HG03378 (cell line): ENCODE results near the gene TWIST2.

ENCODE experiments used
- ATAC-seq: cut with Tn5 transposase; IDR thresholded peaks from one replicate; pipeline ENCODE4 v1.9.1; 2021; ENCODE audit warnings: mild to moderate bottlenecking, moderate library complexity; ENCODE audit not compliant: unreplicated experiment

The TWIST2 gene

DNA sequence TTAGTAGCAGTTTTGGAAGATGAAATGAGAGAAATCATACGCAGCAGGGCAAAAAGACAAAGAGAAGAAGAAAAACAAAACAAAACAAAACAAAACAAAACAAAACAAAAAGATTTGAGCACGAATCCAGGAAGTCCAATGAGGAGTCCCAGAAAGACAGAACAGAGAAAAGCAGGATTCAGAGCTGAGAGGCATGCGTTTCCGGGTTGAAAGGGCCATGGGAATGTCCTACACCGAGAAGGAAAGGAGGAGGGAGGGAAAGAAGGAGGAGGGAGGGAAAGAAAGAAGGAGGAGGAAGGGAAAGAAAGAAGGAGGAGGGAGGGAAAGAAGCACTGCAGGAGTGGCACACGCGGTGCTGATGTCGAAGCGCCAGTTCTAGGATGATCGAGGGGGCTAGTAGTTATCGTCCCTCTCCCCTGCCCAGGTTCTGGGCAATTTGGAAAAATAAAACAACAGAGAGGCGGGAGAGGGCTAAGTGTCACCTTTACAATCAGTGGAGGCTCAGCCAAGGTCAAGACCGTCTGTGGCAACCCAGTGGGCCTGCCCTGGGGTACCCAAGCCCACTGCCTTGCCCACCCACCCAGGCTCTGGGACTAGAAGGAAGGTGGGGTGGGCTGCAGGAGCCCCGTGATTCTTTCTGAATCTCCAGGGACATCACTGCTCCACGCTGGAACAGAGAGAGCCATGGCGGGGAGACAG is 68.4 kb downstream of the TWIST2 start:
- ATAC-seq: no peak

DNA sequence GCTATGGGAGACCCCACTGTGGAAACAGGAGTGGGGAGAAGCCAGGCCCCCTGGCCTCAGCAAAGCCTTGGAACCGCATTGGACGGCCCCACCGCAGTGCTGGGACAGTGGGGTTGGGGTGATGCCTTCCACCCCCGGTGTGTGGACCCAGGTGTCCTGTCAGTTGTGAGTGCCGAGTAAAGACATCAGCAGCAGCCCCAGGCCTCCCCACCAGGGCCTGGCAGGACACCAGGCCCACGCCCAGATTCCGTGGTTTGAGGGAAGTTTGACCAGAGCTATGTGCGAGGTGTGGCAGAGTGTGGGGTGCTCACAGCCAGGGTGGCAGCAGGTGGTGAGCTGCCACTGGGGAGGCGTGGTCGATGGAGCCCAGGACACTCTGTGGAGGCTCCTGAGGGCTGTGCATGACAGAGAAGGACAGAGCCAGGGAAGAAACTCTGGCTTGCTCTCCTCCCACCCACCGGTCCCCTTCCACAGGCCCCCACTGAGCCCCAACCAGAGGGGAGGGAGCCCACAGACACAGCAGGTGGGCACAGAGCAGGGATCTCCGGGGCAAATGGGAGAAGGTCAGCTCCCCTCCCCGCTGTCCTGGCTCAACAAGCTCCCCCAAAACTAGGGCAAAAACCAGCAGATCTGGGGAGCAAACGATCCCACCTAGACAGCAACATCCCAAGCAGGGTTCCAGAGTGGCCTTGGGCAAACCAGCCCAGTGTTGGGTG is 69.1 kb downstream of the TWIST2 start:
- ATAC-seq: no peak

DNA sequence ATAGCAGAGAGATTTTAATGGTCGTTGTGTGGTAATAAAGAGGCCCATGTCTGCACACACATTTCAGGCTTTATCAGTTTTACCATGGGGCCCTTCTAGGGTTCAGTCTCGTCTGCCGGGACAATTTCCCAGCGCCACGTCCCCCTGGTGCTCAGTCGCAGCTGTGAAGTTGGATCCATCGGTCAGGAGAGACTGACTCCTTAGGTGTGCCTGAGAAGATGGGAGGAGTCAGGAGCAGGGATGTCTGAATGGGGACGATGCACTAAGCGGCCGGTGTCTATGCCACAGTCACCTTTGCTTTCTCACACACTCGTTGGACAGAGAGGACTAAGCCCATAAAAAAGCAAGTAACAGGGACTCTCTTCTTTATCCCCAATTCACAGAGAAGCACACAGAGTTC is 71.4 kb downstream of the TWIST2 start:
- no peak for ATAC-seq

DNA sequence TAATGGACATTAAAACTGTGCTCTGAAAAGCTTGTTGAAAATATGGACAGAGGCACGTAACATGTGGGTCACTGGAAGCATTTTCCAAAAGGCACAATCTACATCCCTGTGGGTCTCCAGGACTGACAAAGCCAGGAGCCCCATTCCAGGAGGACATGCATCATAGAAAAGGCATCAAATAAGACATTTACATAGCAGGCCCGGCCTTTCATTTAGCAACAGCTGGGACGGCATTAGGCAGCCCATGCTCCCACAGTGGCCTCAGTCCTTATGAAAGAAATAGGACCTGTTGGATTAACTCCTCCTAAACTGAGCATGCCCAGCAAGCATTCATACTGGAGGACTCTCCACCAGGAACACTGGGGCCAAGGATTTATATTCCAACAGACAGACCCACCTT is 72.2 kb downstream of the TWIST2 start:
- ATAC-seq: no peak

DNA sequence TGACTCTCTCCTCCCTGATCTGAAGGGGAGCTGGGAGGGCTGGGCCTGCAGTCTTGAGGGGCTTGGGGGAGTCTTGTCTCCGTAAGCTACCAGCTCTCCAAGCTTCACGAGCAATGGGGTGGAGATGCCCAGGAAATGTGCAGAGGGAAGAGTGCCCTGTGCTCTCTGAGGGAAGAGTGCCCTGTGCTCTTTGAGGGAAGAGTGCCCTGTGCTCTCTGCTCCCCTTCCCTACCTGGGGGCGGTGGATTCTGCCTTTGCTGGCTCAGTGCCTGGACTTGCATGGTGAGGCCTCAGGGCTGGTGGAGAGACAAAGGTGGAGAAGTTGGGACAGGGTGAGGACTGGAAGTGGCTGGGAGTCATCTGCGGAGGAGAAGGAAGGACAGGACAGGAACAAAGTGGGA is 72.7 kb downstream of the TWIST2 start:
- no peak for ATAC-seq

DNA sequence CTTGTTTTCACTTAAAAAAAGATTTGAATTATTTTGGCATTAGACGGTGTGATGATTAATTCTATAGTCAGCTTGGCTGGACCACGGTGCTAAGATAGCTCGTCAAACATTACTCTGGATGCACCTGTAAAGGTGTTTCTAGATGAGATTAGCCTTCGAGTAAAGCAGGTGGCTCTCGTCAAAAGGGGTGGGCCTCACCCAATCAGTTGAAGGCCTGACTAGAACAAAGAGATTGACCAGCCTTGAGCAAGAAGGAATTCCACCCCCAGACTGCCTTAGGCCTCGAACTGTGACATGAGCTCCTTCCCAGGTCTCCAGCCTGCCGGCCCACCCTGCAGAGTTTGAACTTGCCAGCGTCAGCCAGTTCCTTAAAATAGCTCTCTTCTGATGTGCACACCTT is 73.4 kb downstream of the TWIST2 start:
- no peak for ATAC-seq

DNA sequence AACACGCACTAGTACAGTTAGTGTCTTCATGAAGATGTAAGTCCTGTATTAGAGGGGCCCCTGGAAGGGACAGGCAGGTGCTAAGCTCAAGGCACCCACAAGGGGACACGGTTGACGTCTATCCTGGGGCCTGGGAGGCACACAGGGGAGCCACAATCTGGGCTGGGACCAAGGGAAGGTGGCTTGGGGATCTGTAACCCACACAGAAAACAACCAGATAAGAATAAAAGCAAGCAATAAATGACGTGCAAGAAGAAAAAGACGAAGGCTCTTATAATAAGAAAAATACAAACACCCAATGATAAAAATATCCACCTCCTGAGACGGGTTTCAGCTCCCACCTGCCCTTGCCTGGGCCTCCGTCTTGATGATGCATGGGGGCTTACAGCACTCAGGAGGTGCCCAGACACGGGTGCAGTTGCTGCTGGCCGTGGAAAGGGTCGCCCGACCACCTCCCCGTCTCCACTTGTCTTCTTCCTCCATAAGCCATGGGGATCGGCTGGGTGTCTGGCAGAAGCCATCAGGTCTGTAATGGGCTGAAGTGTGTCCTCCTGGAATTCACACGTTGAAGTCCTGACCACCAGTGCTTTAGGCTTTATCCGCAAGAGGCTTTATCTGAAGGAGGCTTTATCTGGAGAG is 73.9 kb downstream of the TWIST2 start:
- no peak for ATAC-seq

DNA sequence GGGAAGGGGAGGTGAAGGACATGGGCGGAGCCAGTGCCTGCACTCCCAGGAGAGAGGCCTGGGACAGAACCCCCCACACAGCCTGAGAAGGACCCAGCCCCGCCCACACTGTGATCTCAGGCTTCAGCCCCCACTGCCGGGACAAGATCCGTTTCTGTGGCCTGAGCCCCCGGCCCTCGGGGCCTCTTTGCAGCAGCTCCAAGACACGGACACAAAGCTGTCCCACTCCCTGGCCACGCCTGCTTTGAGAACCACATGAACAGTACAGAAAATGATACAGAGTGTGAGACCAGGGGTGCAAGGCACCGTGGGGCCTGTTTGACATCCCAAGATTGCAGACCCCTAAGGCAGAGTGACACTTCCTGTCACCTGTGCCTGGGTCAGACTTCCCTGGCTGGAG is 74.5 kb downstream of the TWIST2 start:
- ATAC-seq: no peak

DNA sequence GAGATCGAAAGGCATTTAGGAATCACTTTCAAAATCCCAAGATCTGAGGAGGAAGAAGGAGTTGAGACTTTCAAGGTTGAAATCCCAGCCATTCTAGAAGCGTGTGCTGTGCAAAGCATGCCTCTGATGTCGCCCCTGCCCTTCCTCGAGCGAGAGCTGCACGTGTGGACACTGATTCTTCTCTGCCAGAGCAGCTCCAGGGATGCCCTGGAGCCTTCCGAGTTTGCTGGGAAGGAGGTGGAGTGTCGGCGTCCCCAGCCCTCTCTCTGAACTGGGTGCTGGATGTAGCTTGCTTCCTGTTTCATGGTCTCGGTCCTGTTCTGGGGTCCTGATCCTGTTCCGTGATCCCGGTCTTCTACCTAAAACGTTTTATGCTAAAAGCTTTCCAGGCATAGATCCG is 76.1 kb downstream of the TWIST2 start:
- ATAC-seq: no peak

DNA sequence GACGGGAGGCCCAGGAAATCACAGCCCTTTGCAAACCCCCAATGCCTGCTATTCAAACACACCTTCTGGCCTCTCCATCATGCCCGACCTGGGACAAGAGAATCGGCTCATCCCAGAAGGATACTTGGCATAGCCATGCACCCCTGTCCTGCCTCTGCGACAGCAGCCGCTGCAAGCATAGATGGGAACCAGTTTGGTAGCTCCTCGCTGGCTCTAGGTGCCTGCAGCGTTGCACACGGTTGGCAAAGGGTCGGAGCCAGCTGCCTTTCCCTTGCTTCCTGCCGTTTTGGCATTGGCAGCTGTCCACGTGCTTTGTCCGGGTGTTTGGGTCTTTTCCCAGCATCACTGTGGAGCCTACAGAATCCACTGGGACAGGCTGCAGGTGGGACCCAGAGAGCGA is 76.9 kb downstream of the TWIST2 start:
- no peak for ATAC-seq

DNA sequence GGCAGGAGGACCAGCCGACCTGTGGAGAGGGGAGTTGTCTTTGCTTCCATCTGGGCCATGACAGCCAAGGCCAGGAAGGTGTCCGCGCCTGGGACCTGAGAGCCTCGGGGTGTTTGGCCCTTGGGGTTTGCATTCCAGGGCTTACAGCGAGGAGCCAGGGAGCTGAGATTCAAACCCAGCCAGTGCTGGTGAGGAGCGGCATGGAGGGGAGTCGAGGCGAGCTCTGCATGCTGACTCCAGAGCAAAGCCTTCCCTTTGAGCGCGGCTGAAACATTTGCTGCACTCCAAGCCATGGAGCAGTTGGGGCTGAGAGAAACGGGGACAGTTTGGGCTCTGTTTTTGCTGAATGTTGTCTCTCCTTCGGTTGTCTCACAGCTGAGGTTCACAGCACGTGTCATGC is 77.4 kb downstream of the TWIST2 start:
- no peak for ATAC-seq

DNA sequence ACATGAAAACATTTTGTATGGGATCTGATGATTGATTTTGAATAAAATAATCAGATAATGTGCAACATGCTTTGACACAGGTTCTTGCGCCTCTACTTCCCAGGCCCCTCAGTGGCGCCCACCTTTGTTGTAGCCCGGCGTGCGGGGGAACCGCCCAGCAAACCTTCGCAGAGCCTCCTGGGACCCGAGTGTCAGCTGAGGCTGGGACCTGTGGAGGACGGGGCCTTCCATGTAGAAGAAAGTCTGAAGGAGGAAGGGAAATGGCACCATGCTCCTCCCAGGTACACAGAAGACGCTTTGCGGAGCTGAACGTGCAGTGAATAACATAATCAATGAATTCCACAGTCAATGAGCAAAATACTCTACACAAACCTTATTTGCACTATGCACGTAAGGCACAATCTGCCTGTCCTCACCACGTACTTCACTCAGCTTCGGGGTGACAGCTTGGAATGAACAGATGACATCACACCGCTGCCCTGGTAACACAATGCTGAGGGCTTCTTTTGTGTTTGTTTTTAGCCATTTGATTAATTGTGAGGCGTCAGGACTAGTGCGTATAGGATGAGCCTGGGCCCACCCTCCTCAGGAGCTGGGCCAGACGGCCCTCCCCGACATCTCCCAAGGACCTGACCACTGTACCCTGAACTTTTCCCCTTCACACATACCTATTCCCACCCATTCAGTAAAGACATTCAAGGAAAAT is 78.1 kb downstream of the TWIST2 start:
- ATAC-seq: no peak

DNA sequence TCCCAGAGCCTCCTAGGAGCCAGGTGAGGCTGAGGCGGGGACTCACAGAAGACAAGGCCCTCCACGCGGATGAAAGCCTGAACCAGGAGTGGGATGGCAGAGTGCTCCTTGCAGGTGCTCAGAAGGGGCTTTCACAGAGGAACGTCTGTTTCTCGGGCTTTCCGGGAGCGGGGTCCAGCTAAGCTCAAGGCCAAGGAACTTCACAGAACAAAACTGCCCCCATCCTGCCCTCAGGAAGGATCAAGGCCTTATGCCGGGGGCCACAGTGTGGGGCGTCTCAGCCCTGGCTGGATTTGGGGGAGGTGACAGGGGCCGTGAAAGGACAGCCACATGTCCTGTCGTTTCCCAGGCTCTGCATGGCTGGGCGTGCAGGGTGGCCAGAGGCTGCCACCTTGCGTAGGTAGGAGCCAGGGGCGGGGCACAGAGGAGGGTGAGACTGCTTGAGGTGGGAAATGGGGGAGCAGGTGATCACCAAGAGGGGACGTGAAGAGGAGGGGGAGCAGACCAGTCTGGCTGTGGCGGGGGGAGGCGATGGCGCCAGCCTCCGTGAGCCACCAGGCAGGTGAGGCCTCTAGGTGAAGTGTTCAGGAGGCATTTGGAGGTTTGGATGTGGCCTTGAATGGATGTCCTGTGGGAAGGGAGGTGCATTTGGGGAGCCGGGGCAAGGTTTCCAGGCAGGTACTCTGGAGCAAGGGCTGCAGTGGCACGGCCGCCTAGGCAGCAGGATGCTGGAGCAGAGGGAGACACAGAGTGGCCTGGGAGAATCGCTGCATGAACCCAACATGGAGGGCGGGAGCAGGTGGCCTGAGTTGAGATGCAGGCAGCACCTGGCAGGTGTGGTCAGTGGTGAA is 79.1 kb downstream of the TWIST2 start:
- ATAC-seq: no peak

DNA sequence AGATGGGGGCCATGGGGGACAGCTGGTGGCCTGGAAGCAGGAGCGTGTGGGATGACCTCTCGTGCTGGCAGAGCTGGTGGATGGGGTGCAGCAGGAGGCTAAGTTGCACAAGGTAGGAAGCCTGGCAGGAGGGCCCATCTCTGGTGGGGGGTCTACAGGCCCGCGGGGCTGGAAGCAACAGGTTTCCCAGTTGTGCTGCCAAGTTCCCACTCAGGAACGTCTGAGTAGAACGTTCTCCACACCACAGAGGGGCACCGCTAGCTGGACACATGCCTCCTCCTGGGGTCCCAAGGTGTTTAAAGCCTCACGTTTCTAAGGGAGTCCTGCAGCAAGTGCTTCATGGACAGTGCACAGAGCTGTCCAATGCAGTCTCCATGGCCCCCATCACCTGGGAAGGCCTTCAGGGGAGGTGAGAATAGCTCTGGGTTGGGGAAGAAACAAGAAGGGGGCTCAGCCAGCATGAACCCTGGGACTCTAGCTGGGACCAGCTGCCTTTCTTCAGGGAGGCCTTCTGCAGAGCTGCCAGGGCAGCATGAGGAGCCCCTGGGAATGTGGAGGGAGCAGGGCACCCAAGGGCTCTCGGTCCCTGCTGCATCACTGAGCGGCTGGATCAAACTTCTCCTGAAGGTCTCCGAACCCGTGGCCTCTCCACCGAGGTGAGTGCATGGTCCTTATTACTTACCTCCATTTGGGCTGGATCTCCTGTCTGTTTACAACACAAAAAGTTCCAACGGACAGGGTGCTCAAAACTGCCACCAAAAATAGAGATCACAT is 80.0 kb downstream of the TWIST2 start:
- no peak for ATAC-seq

DNA sequence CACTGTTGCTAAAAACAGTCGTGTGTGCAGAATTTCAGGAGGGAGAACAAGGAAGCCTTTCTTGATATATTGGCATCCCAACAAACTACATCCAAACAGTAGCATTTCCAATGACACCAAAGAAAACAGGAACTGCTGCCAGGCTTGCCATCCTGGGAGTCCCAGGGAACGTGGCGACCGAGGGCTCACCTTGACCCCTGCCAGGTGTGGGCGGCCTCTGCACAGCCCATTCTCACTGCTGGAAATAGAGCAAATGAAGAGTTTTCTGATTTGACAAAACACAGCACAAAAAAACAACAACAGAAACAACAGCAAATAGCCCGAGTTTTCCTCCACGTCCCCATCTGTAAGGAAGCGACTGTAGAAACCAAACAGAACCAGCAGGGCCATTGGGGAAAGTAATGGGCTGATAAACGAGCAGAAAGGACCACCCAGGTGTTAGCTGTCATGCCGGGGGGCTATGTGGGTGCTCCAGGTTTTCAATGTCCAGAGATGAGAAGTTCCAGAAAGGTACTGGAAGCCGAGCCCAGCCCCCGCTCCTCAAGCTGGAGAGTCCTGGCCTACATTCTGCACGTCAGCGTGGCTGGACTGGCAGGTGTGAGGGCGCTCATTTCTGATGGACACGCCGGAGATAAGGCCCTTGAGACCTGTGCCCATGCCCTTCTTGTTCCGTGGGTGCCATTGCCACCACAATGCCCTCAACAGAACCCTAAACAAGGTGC is 80.8 kb downstream of the TWIST2 start:
- no peak for ATAC-seq

DNA sequence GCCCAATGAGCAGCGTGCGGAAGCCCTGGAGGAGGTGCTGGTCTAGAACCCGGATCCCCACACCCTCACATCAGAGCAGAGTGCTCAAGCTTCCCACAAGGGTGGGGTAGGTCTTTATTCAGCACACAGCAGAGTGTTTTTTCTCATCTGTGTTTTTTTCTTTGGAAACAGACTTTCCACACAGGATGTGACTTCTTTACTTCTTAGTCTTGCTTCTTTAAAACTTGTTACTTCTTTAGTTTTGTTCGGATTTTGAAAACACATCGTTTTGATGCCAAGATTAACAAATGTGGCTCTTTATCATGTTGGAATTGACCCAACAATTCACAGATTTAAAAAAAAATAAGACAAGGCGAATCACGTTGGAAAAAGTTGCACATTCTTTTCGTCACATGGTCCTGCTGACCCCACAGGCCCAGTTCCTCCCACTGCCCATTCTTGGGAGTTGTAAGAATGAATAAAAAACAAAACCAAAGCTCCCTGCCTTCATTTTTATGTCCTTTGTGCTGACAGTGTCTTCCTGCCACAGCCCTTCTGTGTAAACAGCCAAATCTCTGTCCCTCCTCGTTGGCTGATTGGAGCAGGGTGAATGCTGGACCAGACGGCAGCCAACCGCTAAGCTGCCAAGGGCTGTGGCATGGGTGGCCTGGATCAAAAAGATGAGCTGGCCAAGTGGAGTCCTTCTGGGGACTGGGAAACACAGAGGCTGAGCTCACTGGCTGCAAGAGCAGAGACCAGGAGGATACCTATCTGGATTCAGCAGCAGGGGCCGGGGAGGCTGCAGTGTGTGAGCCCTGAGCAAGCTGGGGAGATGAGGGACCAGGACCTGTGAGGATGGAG is 81.6 kb downstream of the TWIST2 start:
- ATAC-seq: no peak

DNA sequence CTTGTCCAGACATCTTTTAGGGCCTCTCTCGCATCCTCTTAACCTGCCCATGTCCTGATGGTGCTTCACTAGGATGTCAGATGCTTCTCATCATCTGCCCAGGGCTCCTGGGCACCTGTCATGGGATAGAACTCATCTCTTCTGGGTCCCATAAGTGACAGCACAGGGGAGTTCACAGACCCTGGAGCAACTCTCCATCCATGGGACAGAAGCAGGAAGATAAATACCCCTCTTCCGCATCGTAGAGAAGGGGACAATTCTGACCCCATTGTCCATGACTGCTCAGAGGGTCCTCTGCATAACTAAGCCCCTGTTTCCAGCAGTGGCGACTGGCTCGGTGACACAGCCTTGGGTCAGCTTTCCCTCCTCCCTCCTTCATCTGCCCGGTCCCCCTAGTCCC is 82.3 kb downstream of the TWIST2 start:
- no peak for ATAC-seq
